HG03060 (cell line): ENCODE measurements around the gene ZNF492.
"Not testable (repeated sequence)": the region's sequence is repeated elsewhere in the genome, so short reads cannot be mapped to it uniquely, and the experiment has no call there.

Source experiments
- ATAC-seq: cut with Tn5 transposase; IDR thresholded peaks from one replicate; pipeline ENCODE4 v1.9.1; 2021; ENCODE audit warnings: low read depth, moderate number of reproducible peaks; ENCODE audit not compliant: unreplicated experiment

Gene ZNF492

GRCh38 chr19:22633706-22634449 lies at the start of gene ZNF492:
ZNF492 (plus strand) TSS chr19:22634324; CDS start chr19:22653400, 19,076 bp downstream.
- ATAC-seq, result not testable (repeated sequence)

- no peak for ATAC-seq
Observed at GRCh38 chr19:22595422-22595821, 38.7 kb upstream of the ZNF492 start.

DNA sequence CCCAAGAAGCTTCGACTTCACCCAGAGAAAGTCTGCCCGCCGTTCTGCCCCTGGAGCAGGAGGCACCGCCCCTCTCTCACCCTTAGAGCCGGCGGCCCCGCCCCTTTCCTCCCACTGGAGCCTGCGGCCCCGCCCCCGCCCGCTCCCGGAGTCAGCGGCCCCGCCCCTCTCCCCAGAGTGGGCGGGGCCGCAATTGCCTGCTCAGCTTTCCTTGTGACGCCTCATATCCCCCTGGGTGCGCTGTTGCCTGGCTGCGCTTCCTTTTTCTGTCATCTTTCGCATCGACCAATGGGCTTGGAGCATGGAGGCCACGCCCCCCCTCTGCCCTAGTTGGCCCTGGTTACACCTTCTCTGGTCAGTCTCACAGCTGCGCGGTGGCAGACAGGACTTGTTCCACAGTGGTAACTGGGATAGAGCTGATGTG lies 38.2 kb upstream of the ZNF492 start:
- ATAC-seq, result no peak

GRCh38 chr19:22600690-22601648 lies 33.2 kb upstream of the ZNF492 start:
- no peak for ATAC-seq

DNA sequence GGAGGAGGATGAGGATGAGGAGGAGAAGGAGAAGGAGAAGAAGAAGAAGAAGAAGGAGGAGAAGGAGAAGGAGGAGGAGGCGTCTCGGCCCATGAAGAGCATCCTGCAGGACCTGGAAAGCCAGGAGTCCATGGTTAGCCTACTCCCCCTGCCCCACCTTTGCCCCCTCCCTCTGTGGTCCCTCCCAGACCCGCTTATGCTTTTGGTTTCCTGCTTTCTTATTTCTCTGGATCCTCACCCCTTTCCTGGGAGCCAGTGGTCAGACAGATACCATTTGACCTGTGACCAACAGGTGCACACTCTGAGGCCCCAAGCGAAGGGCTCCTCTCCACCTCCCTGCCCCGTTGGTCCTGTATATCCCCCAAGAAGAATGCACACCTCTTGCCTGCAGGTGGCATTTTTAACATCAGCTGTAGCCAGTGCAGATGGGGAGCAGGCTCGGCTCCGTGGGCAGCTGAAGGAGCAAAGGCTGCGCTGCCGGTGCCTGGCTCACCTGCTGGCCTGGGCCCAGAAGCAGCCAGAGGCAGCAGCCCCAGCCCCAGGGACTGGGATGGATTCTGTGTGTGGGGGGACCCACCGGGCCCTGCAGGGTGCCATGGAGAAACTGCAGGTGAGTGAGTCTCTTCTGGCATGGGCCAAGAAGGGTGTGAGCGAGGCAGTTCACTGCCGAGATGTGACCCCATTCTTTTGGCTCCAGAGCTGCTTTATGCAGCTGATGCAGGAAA lies 32.1 kb upstream of the ZNF492 start:
- no peak for ATAC-seq

DNA sequence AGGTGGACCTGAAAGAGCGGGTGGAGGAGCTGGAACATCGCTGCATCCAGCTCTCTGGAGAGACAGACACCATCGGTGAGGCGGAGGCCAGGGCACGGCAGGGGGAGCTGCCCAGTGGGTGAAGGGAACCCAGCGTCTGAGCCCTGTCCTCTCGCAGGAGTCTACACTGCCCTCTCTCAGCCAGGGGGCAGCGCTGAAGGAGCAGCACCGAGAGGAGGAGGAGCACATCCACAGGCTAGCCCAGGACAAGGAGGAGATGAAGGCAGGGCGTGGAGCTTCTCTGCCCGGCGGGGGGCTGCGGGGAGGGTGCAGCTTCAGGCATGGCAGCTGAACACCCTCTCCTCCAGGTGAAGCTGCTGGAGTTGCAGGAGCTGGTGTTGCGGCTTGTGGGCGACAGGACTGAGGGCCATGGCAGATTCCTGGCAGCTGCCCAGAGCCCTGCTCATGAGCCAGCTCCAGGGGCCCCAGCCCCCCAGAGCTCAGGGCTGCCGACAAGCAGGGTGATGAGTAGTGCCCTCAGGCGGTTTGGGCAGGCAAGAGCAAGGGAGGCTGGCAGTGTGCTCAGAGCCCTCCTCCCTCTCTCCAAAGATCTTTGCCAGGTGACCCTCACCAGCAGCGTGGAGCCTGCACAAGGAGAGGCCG lies 31.4 kb upstream of the ZNF492 start:
- ATAC-seq, result no peak

DNA sequence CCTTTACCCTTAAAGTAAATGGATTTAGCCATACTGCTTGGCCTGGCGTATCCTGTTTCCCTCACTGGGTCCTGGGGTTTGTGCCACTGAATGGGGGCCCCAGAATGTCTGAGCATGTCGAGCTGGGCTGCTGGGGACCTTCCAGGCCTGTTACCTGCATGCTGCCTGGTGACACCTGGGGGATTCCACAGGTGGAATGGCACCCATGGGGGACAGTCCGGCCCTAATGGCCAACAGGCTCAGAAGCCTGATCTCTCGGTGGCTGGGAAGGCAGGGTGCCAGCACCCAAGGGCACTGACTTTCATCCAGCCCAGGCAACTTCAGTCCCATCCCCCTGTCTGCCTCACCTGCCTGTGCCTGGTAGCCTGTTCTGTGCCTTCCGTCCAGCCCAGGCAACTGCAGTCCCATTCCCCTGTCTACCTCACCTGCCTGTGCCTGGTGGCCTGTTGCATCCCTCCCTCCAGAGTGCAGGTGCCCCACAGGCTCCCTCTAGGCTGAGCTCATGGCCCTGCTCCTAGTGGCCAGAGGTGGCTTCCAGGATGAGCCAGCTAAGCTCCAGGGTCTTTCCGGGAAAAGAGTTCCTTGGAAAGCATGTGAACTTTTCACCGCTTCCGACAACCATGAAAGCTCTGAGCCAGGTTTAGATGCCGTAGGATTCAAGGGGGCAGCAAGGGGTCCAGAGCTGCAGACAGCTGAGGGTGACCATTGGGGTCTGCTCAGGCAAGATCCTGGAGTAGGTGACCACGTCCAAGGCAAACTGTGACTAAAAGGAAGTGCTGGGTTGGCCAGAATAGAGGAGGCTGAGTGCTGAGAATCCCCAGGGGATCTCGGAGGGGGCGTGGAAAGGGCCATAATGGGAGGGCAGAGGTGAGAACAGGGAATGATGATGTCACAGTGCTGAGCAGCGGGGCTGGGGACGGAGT lies 30.3 kb upstream of the ZNF492 start:
- ATAC-seq, result no peak

DNA sequence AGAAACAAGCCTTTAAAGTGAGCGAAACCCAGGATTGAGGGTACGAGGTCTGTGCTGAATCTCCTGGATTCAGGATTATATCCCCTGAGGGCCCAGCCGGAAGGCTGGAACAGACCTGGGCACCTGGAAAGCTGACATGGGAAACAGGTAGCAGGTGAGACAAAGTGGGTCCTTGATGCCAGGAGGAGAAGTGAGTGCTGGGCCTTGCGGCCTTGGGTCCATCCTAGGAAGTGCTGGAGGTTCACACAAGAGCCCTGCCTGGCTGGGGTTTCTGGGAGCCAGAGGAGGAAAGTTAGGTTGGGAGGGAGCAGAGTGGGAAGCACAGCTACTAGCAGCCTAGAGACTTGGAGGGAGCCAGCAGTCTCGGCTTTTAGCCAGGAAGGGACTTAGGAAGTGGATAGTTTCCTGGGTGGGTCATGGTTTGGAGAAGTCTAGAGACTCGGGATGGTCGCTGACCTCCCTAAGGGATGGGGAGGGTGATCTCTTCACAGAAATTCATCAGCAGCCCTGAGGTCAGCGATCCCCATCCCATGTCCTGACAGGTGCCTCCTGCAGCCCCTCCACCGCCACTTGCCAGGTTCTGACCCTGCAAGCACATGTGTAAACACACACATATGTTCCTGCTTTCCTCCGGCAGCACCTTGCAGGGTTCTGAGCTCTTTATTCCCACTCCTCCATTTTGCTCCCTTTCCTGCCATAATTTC lies 29.4 kb upstream of the ZNF492 start:
- no peak for ATAC-seq

DNA sequence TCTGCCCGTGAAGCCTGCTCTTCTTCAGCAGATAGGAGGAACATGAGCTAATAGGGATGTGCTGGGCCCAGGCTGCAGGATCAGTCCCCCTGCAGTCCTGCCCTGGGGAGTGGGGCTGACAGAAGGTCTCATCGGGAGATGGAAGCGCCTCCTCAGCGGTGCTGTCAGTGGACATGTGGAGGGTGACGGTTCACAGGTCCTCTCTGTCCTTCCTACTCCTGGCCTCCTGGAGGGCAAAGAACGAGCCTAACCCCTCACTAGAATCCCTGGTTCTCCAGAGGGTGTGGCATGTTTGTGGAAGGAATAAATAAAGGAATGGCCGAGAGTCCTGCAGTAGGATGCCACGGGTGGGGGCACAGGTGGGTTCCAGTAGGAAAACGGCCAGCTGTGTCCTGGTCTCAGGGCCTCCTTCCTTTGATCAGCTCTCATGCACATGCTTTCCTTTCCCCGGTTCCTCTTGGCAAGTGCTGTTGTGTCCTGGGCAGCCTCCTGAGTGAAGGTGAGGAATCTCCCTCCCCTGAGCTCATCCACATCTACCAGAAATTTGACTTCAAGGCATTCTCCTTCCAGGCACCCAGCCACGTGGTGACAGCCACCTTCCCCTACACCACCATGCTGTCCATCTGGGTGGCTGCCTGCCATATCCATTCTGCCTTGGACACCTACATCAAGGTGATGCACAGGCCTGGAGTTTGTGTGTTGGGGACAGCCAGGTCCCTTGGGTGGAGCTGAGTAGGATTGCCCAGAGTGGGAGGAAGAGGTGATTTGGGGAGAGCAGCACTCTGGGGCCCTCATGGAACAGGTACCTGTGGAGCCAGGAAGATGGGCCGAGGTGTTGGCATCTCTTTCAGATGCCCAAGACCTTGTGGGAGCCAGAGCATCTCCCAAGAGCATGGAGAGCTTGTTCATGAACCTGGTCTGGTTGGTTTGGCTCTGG lies 28.6 kb upstream of the ZNF492 start:
- ATAC-seq, result no peak

DNA sequence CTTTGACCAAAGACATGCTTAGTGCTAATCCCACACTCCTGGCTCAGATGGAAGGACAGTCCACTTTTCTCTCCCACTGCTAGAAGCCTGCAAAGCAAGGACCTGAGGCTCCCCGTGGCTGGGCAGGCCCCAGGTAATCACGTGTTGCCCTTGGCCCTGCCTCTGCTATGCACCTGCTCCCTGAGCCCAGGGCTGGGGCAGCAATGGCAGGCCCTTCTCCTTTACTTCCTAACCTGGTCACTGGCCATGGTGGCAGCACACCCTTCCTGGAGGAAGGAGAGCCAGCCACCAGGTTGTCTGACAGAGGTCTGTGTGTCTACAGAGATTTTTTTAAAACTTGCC lies 27.9 kb upstream of the ZNF492 start:
- no peak for ATAC-seq

GRCh38 chr19:22606954-22607652 lies 27.0 kb upstream of the ZNF492 start:
- ATAC-seq, result no peak

DNA sequence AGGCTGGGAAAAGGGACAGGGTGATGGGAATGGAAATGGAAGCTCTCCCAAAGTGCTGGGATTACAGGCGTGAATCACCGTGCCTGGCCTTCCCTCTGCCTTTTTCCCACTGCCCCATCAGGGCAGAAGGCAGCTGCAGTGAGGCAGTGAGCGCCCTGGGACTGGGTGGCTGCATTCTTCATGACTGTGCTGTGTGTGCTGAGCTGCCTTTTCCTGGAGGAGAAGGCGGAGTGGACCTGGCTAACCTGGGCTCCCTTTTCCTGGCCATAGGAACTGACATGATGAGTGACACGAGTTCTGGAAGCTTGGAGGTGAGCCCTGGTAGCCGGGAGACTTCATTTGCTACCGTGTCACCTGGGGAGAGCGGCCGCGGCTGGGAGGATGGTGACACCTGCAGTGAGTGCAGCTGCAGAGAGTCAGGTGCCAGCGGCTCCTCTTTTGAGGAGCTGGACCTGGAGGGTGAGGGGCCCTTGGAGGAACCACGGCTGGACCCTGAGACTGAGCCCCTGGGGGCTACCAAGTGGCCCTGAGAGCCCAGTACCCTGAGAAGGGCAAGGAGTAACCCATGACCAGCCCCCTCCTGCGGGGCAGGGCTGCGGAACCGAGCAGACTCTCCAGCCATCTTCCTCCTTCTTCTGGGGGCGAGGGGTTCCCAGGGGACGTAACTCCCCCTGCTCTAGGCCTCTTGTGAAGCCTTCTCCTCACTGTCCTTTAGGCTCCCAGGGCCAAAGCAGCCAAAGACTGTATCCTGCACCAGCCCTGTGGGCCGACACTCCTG lies 26.3 kb upstream of the ZNF492 start:
- ATAC-seq, result no peak

DNA sequence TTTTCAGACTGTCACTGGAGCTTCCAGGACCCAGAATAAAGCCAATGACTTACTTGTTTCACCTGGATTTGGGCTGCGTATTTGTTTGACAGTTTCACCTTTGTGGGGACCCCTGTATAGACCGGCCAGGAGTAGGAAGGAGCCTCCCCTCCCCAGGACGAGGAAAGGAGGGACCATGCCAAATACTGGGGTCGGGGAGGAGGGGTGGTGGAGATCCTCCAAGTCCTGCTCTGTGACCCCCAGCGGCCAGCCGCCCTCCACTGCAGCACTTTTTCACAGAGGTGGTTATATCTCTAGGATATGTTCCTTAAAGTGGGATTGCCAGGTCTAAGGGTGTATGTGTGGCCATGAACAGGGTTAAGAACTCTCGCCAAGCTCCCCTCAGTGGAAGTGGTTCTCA lies 25.7 kb upstream of the ZNF492 start:
- no peak for ATAC-seq

- no peak for ATAC-seq
Observed at GRCh38 chr19:22609630-22610029, 24.5 kb upstream of the ZNF492 start.

- no peak for ATAC-seq
Observed at GRCh38 chr19:22610121-22610520, 24.0 kb upstream of the ZNF492 start.

GRCh38 chr19:22612316-22612715 lies 21.8 kb upstream of the ZNF492 start:
- no peak for ATAC-seq
